DMS53 treated with DMSO at 0.1 percent for 48 hours (cell line): ENCODE data around the gene TTC29.
"Not testable (repeated sequence)": the region's sequence is repeated elsewhere in the genome, so short reads cannot be mapped to it uniquely, and the experiment has no call there.

Experiments used
- DNase-seq: peaks from one replicate; lab custom pipeline; 2025; ENCODE audit not compliant: unreplicated experiment; lab: John Stamatoyannopoulos, UW

TTC29 gene

GRCh38 chr4:146857298-146857697 is 88.4 kb downstream of the TTC29 start:
- DNase-seq, result no peak

- no peak for DNase-seq
Measured at GRCh38 chr4:146855761-146856160, 89.9 kb downstream of the TTC29 start.

- DNase-seq, result no peak
Measured at GRCh38 chr4:146852360-146852759, 93.3 kb downstream of the TTC29 start.

- DNase-seq, result no peak
Measured at GRCh38 chr4:146847345-146847744, 98.3 kb downstream of the TTC29 start.

- DNase-seq, result no peak
Measured at GRCh38 chr4:146846882-146847281, 98.8 kb downstream of the TTC29 start.

GRCh38 chr4:146844761-146845160 is 100.9 kb downstream of the TTC29 start:
- DNase-seq, result no peak

- DNase-seq, result no peak
Measured at GRCh38 chr4:146842876-146843275, 102.8 kb downstream of the TTC29 start.

GRCh38 chr4:146840731-146841130 is 104.9 kb downstream of the TTC29 start:
- no peak for DNase-seq

- DNase-seq, result no peak
Measured at GRCh38 chr4:146835096-146835495, 110.6 kb downstream of the TTC29 start.

- no peak for DNase-seq
Measured at GRCh38 chr4:146834263-146835034, 111.2 kb downstream of the TTC29 start.

- DNase-seq, result no peak
Measured at GRCh38 chr4:146833530-146833929, 112.1 kb downstream of the TTC29 start.

GRCh38 chr4:146822980-146823379 is 122.7 kb downstream of the TTC29 start:
- DNase-seq, result not testable (repeated sequence)

- no peak for DNase-seq
Measured at GRCh38 chr4:146814750-146815149, 130.9 kb downstream of the TTC29 start.

GRCh38 chr4:146795711-146796110 is 150.0 kb downstream of the TTC29 start:
- no peak for DNase-seq

GRCh38 chr4:146793727-146794126 is 151.9 kb downstream of the TTC29 start:
- no peak for DNase-seq

- no peak for DNase-seq
Measured at GRCh38 chr4:146791439-146791838, 154.2 kb downstream of the TTC29 start.

- no peak for DNase-seq
Measured at GRCh38 chr4:146790515-146790914, 155.1 kb downstream of the TTC29 start.

- DNase-seq, result no peak
Measured at GRCh38 chr4:146787731-146788130, 157.9 kb downstream of the TTC29 start.

- no peak for DNase-seq
Measured at GRCh38 chr4:146776691-146777090, 169.0 kb downstream of the TTC29 start.

GRCh38 chr4:146763560-146763959 is 182.1 kb downstream of the TTC29 start:
- no peak for DNase-seq

GRCh38 chr4:146762016-146762415 is 183.6 kb downstream of the TTC29 start:
- DNase-seq, result no peak

GRCh38 chr4:146742416-146742815 is 203.2 kb downstream of the TTC29 start:
- DNase-seq, result no peak

GRCh38 chr4:146739182-146739581 is 206.5 kb downstream of the TTC29 start:
- DNase-seq, result no peak
